ENCODE data around the gene PTPRQ. TPM values are rescaled to one million over a fixed set of nuclear protein-coding genes. Genes with fewer than 3 reads are reported as not detected.

PTPRQ gene
- total and polyA plus RNA-seq, 2 of the 8 experiments (the other 6 are each of a cell fraction or from before 2014, with no cell fraction given): not detected

GRCh38 chr12:80551897-80552296 is 107.9 kb downstream of the PTPRQ start (continued):
- TF ChIP-seq CBX5 (IDR thresholded peaks at IDR 0.05; ENCODE audit: low read depth, low read length): no peak
- no peak for TF ChIP-seq MAFK (IDR thresholded peaks at IDR 0.05; ENCODE audit: low read depth, low read length)
- TF ChIP-seq NANOG (IDR thresholded peaks at IDR 0.05; ENCODE audit: insufficient read depth, low read depth, low read length, poor library complexity, severe bottlenecking): no peak

Measured in H1 (cell line).